ENCODE data around the gene DNM3.

DNM3 gene

DNA sequence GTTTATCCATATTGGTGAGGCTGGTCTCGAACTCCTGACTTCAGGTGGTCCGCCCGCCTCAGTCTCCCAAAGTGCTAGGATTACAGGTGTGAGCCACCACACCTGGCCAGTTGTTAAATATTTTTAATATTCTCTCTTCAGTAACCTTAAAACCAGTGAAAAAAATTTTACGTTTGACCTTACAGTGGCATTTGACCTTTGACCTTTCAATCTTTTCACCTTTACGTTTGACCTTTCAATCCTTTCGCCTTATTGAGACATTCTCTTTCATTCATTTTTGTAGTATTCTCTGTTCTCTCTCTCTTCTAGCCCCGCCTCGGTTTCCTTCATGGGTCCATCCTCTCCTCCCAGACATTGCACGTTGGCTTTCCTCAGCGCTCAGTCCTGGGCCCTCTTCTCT, 277.9 kb downstream of the DNM3 start:
- TF ChIP-seq CREB1 (IDR thresholded peaks at IDR 0.05; ENCODE audit: low read depth), result no peak
- TF ChIP-seq RAD21 (IDR thresholded peaks at IDR 0.05; ENCODE audit: low read depth), result no peak
- TF ChIP-seq TEAD4 (IDR thresholded peaks at IDR 0.05), result no peak
- TF ChIP-seq NFIC (IDR thresholded peaks at IDR 0.05), result no peak
- no peak for TF ChIP-seq CEBPB (IDR thresholded peaks at IDR 0.05)
- TF ChIP-seq FOXM1 (IDR thresholded peaks at IDR 0.05; ENCODE audit: borderline replicate concordance, low read depth), result no peak
- TF ChIP-seq EGR1 (IDR thresholded peaks at IDR 0.05), result no peak
- no peak for TF ChIP-seq YY1 (IDR thresholded peaks at IDR 0.05; ENCODE audit: low read depth)
- no peak for TF ChIP-seq EP300 (IDR thresholded peaks at IDR 0.05; ENCODE audit: borderline replicate concordance)
- TF ChIP-seq, protein P1, sequence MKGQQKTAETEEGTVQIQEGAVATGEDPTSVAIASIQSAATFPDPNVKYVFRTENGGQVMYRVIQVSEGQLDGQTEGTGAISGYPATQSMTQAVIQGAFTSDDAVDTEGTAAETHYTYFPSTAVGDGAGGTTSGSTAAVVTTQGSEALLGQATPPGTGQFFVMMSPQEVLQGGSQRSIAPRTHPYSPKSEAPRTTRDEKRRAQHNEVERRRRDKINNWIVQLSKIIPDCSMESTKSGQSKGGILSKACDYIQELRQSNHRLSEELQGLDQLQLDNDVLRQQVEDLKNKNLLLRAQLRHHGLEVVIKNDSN (IDR thresholded peaks at IDR 0.05), result no peak
- TF ChIP-seq, protein P2, sequence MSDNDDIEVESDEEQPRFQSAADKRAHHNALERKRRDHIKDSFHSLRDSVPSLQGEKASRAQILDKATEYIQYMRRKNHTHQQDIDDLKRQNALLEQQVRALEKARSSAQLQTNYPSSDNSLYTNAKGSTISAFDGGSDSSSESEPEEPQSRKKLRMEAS (IDR thresholded peaks at IDR 0.05), result no peak
- TF ChIP-seq ZBTB7A (IDR thresholded peaks at IDR 0.05; ENCODE audit: low read depth), result no peak
- TF ChIP-seq, protein P3, sequence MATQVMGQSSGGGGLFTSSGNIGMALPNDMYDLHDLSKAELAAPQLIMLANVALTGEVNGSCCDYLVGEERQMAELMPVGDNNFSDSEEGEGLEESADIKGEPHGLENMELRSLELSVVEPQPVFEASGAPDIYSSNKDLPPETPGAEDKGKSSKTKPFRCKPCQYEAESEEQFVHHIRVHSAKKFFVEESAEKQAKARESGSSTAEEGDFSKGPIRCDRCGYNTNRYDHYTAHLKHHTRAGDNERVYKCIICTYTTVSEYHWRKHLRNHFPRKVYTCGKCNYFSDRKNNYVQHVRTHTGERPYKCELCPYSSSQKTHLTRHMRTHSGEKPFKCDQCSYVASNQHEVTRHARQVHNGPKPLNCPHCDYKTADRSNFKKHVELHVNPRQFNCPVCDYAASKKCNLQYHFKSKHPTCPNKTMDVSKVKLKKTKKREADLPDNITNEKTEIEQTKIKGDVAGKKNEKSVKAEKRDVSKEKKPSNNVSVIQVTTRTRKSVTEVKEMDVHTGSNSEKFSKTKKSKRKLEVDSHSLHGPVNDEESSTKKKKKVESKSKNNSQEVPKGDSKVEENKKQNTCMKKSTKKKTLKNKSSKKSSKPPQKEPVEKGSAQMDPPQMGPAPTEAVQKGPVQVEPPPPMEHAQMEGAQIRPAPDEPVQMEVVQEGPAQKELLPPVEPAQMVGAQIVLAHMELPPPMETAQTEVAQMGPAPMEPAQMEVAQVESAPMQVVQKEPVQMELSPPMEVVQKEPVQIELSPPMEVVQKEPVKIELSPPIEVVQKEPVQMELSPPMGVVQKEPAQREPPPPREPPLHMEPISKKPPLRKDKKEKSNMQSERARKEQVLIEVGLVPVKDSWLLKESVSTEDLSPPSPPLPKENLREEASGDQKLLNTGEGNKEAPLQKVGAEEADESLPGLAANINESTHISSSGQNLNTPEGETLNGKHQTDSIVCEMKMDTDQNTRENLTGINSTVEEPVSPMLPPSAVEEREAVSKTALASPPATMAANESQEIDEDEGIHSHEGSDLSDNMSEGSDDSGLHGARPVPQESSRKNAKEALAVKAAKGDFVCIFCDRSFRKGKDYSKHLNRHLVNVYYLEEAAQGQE (IDR thresholded peaks at IDR 0.05; ENCODE audit: low read depth), result no peak
- no peak for TF ChIP-seq TCF12 (IDR thresholded peaks at IDR 0.05; ENCODE audit: low read depth)
- TF ChIP-seq TAF1 (IDR thresholded peaks at IDR 0.05; ENCODE audit: low read depth), result no peak

DNA sequence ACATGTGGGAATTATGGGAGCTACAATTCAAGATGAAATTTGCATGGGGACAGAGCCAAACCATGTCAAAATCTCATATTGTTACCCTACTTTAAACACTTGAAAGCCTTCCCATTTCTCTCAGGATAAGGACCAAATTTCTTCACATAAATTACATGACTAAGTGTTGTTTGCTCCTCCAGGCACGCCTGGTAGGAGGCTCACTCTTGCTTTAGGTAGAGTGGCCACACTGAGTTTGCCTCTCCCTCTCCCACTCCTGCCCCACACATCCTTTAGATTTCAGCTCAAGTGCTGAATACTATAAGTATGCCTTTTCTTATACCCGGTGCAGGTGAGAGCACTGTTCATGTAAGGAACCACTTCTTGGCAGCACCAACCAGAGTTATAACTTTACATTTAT, 279.1 kb downstream of the DNM3 start:
- TF ChIP-seq, protein P1 (IDR thresholded peaks at IDR 0.05), result no peak
- no peak for TF ChIP-seq TEAD4 (IDR thresholded peaks at IDR 0.05)
- TF ChIP-seq TAF1 (IDR thresholded peaks at IDR 0.05; ENCODE audit: low read depth), result no peak
- no peak for TF ChIP-seq EP300 (IDR thresholded peaks at IDR 0.05; ENCODE audit: borderline replicate concordance)

DNA sequence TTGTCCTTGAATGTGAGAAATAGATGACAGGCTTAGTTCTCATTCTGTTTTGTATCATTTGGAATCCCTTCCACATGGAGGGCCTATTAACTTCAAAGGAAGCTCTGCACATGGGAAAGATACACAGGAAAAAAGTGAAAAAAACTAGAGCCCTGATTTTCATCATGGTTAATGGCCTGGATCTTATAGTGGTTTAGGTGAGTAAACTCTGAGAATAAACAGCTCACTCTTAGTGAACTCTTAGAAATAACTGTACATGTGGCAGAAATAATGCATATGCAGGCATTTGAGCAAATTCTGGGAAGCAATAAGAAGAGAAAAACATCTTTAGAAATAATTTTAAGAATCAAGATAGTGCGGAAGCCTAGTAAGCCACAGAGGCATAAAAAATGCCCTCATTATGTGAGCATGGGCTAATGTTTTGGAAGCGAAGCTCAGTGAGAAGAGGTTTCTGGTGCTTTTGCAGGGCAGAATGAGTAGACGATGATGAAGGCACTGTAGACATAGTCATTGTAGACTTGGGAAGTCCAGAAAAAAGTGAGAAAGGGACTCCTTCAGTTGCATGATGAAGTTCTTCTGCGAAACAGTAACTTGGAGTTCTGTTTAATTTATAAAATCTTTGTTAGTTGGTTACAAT, 279.9 kb downstream of the DNM3 start:
- TF ChIP-seq EP300 (IDR thresholded peaks at IDR 0.05; ENCODE audit: borderline replicate concordance) (no peak), TAF1 (IDR thresholded peaks at IDR 0.05; ENCODE audit: low read depth) (no peak), RAD21 (IDR thresholded peaks at IDR 0.05; ENCODE audit: low read depth) (no peak), TCF12 (IDR thresholded peaks at IDR 0.05; ENCODE audit: low read depth) (no peak), FOXM1 (IDR thresholded peaks at IDR 0.05; ENCODE audit: borderline replicate concordance, low read depth) (no peak), CREB1 (IDR thresholded peaks at IDR 0.05; ENCODE audit: low read depth) (no peak), EGR1 (IDR thresholded peaks at IDR 0.05) (no peak)
- TF ChIP-seq, protein P3 (IDR thresholded peaks at IDR 0.05; ENCODE audit: low read depth), result no peak

DNA sequence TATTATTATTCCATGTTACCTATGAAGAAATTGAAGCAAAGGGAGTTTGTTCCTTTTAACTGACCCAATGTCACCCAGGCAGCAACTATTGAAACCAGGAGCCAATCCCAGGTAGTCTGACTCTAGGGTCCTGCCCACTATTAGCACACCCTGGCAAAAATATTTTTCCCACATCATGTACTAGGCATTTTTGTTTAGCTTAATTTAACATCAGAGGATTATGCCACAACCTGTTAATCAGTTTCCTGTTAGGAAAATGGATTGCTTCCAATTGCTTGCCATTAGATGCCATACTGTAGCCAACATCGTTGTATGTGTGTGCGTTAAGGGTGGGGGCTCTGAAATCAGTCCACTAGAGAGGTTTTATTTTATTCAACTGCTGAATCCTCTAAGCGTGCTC, 281.1 kb downstream of the DNM3 start:
- TF ChIP-seq CEBPB (IDR thresholded peaks at IDR 0.05) (no peak), ZBTB7A (IDR thresholded peaks at IDR 0.05; ENCODE audit: low read depth) (no peak)

DNA sequence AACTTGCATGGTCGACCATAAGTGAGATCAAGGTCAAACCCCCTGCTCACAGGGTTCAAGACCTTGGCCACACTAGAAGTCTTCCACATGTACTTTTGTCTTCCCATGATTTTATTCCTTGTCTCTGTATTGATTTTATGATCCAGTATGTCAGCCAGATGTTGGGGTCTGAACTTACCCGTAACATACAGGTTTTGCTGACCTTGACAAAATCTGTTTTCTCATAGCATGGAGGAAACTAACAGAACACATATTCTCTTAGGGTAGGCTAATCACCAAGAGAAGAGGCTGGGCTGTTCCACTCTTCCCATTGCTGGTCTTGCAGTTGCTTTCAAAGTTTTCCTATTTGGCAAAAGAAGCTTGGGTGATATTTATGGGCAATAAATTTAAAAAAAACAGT, 284.0 kb downstream of the DNM3 start:
- no peak for TF ChIP-seq RAD21 (IDR thresholded peaks at IDR 0.05; ENCODE audit: low read depth)
- TF ChIP-seq, protein P3 (IDR thresholded peaks at IDR 0.05; ENCODE audit: low read depth), result no peak
- TF ChIP-seq CEBPB (IDR thresholded peaks at IDR 0.05), result no peak
- TF ChIP-seq TEAD4 (IDR thresholded peaks at IDR 0.05), result no peak
- TF ChIP-seq YY1 (IDR thresholded peaks at IDR 0.05; ENCODE audit: low read depth), result no peak
- TF ChIP-seq, protein P2 (IDR thresholded peaks at IDR 0.05), result no peak
- no peak for TF ChIP-seq FOXM1 (IDR thresholded peaks at IDR 0.05; ENCODE audit: borderline replicate concordance, low read depth)
- TF ChIP-seq ZBTB7A (IDR thresholded peaks at IDR 0.05; ENCODE audit: low read depth), result no peak
- TF ChIP-seq CREB1 (IDR thresholded peaks at IDR 0.05; ENCODE audit: low read depth), result no peak
- no peak for TF ChIP-seq NFIC (IDR thresholded peaks at IDR 0.05)
